GM19455 (cell line): ENCODE data around the gene FLII.

Source experiments
- ATAC-seq: cut with Tn5 transposase; IDR thresholded peaks from one replicate; pipeline ENCODE4 v1.9.1; 2021; ENCODE audit not compliant: unreplicated experiment

FLII gene

GRCh38 chr17:18245038-18245776, 13.3 kb downstream of the FLII start:
- no peak for ATAC-seq

- ATAC-seq = no peak
These were observed 17.2 kb downstream of the FLII start for GRCh38 chr17:18241229-18241871.

- ATAC-seq = no peak
These were observed 18.1 kb downstream of the FLII start for GRCh38 chr17:18240449-18240848.

GRCh38 chr17:18238299-18238698, 20.2 kb downstream of the FLII start:
- ATAC-seq = no peak

- no peak for ATAC-seq
These were observed 21.1 kb downstream of the FLII start for GRCh38 chr17:18237461-18237860.

- ATAC-seq = no peak
These were observed 22.0 kb downstream of the FLII start for GRCh38 chr17:18236494-18236893.

- ATAC-seq = no peak
These were observed 22.7 kb downstream of the FLII start for GRCh38 chr17:18235743-18236256.

- no peak for ATAC-seq
These were observed 23.6 kb downstream of the FLII start for GRCh38 chr17:18234853-18235380.

- ATAC-seq = no peak
These were observed 24.6 kb downstream of the FLII start for GRCh38 chr17:18233803-18234518.

GRCh38 chr17:18231164-18231563, 27.4 kb downstream of the FLII start:
- ATAC-seq = no peak

GRCh38 chr17:18230288-18231141, 28.0 kb downstream of the FLII start:
- ATAC-seq = no peak

GRCh38 chr17:18229771-18230170, 28.8 kb downstream of the FLII start:
- no peak for ATAC-seq

GRCh38 chr17:18229254-18229653, 29.3 kb downstream of the FLII start:
- no peak for ATAC-seq

- no peak for ATAC-seq
These were observed 30.3 kb downstream of the FLII start for GRCh38 chr17:18228176-18228682.

- ATAC-seq = no peak
These were observed 30.9 kb downstream of the FLII start for GRCh38 chr17:18227635-18228034.

- no peak for ATAC-seq
These were observed 32.1 kb downstream of the FLII start for GRCh38 chr17:18226284-18226945.

GRCh38 chr17:18225642-18226283, 32.8 kb downstream of the FLII start:
- ATAC-seq = no peak

GRCh38 chr17:18225121-18225641, 33.4 kb downstream of the FLII start, which contains the start of gene LLGL1:
Gene LLGL1 (plus strand): TSS chr17:18225635. CDS start chr17:18225683, 48 bp downstream.
- peak; percentile 79 for ATAC-seq
